GM19438 (cell line): ENCODE measurements around the gene CARD11.
A peak's percentile ranks its signal among the peaks of the same experiment; 100 is the strongest.
"Not testable (repeated sequence)": the region's sequence is repeated elsewhere in the genome, so short reads cannot be mapped to it uniquely, and the experiment has no call there.

Source experiments
- ATAC-seq: cut with Tn5 transposase; IDR thresholded peaks from one replicate; pipeline ENCODE4 v1.9.1; 2021; ENCODE audit warnings: low read depth; ENCODE audit not compliant: unreplicated experiment

Gene CARD11

GRCh38 chr7:3066506-3066905 lies 22.8 kb upstream of the CARD11 start:
- no peak for ATAC-seq

- ATAC-seq, result peak; percentile 43
These were observed 22.1 kb upstream of the CARD11 start for GRCh38 chr7:3065724-3066143.

- no peak for ATAC-seq
These were observed 20.4 kb upstream of the CARD11 start for GRCh38 chr7:3064067-3064466.

GRCh38 chr7:3063016-3063753 lies 19.5 kb upstream of the CARD11 start:
- peak; percentile 89 for ATAC-seq

GRCh38 chr7:3057066-3057420 lies 13.4 kb upstream of the CARD11 start:
- no peak for ATAC-seq

- ATAC-seq, result no peak
These were observed 12.8 kb upstream of the CARD11 start for GRCh38 chr7:3056234-3057065.

GRCh38 chr7:3055626-3056025 lies 12.0 kb upstream of the CARD11 start:
- no peak for ATAC-seq

- ATAC-seq, result peak; percentile 85
These were observed 692 bp downstream of the CARD11 start for GRCh38 chr7:3042861-3043489.

GRCh38 chr7:3041986-3042675 lies 1.5 kb downstream of the CARD11 start:
- ATAC-seq, result no peak

GRCh38 chr7:3039787-3040186 lies 3.9 kb downstream of the CARD11 start:
- no peak for ATAC-seq

- not testable (repeated sequence) for ATAC-seq
These were observed 5.7 kb downstream of the CARD11 start for GRCh38 chr7:3038011-3038410.

GRCh38 chr7:3037259-3037658 lies 6.4 kb downstream of the CARD11 start:
- ATAC-seq, result no peak

- ATAC-seq, result no peak
These were observed 9.0 kb downstream of the CARD11 start for GRCh38 chr7:3034591-3035150.

GRCh38 chr7:3033581-3033980 lies 10.1 kb downstream of the CARD11 start:
- no peak for ATAC-seq

- ATAC-seq, result no peak
These were observed 10.5 kb downstream of the CARD11 start for GRCh38 chr7:3033136-3033535.

- ATAC-seq, result no peak
These were observed 11.4 kb downstream of the CARD11 start for GRCh38 chr7:3032256-3032655.

GRCh38 chr7:3029138-3029537 lies 14.5 kb downstream of the CARD11 start:
- ATAC-seq, result no peak

- no peak for ATAC-seq
These were observed 14.9 kb downstream of the CARD11 start for GRCh38 chr7:3028758-3029093.

GRCh38 chr7:3028071-3028757 lies 15.5 kb downstream of the CARD11 start:
- ATAC-seq, result no peak
